ENCODE data around the gene VAT1L.

Gene VAT1L

GRCh38 chr16:77745972-77746371 lies 42.4 kb upstream of the VAT1L start:
- Histone ChIP-seq H3K4me3 (ENCODE audit: severe bottlenecking) (no peak overlapping the region), H3K27me3 (ENCODE audit: insufficient read depth, poor library complexity, severe bottlenecking) (peaks cover 7% of the 10 kb centered on the region), H3K36me3 (ENCODE audit: low read depth) (no peaks in the 10 kb centered on the region), H3K27ac (ENCODE audit: poor library complexity, severe bottlenecking) (no peak overlapping the region), H3K4me1 (ENCODE audit: insufficient read depth, poor library complexity, severe bottlenecking) (no peaks in the 10 kb centered on the region), H3K9me3 (ENCODE audit: severe bottlenecking) (no peaks in the 10 kb centered on the region)
- no peak for TF ChIP-seq CTCF (IDR thresholded peaks at IDR 0.05; ENCODE audit: poor library complexity, severe bottlenecking)
- no peak for DNase-seq (ENCODE audit: low spot score)
- no peak for ATAC-seq (ENCODE audit: low read depth)

- peaks cover 13% of the 10 kb centered on the region for H3K27me3 ChIP-seq (ENCODE audit: insufficient read depth, poor library complexity, severe bottlenecking)
- no peak overlapping the region for H3K4me3 ChIP-seq (ENCODE audit: severe bottlenecking)
- H3K4me1 ChIP-seq (ENCODE audit: insufficient read depth, poor library complexity, severe bottlenecking) = no peaks in the 10 kb centered on the region
- no peak overlapping the region for H3K27ac ChIP-seq (ENCODE audit: poor library complexity, severe bottlenecking)
- H3K36me3 ChIP-seq (ENCODE audit: low read depth) = no peaks in the 10 kb centered on the region
- no peak for DNase-seq (ENCODE audit: low spot score)
- no peak for TF ChIP-seq CTCF (IDR thresholded peaks at IDR 0.05; ENCODE audit: poor library complexity, severe bottlenecking)
- H3K9me3 ChIP-seq (ENCODE audit: severe bottlenecking) = no peaks in the 10 kb centered on the region
- ATAC-seq (ENCODE audit: low read depth) = no peak
These were observed 39.9 kb upstream of the VAT1L start for GRCh38 chr16:77748421-77749005.

- Histone ChIP-seq H3K27ac (ENCODE audit: poor library complexity, severe bottlenecking) (no peak overlapping the region), H3K4me3 (ENCODE audit: severe bottlenecking) (no peak overlapping the region), H3K4me1 (ENCODE audit: insufficient read depth, poor library complexity, severe bottlenecking) (no peaks in the 10 kb centered on the region), H3K36me3 (ENCODE audit: low read depth) (no peaks in the 10 kb centered on the region), H3K27me3 (ENCODE audit: insufficient read depth, poor library complexity, severe bottlenecking) (peaks cover 8% of the 10 kb centered on the region), H3K9me3 (ENCODE audit: severe bottlenecking) (no peaks in the 10 kb centered on the region)
- DNase-seq (ENCODE audit: low spot score) (no peak), ATAC-seq (ENCODE audit: low read depth) (no peak)
- TF ChIP-seq CTCF (IDR thresholded peaks at IDR 0.05; ENCODE audit: poor library complexity, severe bottlenecking) = no peak
These were observed 38.9 kb upstream of the VAT1L start for GRCh38 chr16:77749415-77749814.

GRCh38 chr16:77758046-77758445 lies 30.3 kb upstream of the VAT1L start:
- Histone ChIP-seq H3K9me3 (ENCODE audit: severe bottlenecking) (no peaks in the 10 kb centered on the region), H3K36me3 (ENCODE audit: low read depth) (no peaks in the 10 kb centered on the region), H3K4me1 (ENCODE audit: insufficient read depth, poor library complexity, severe bottlenecking) (no peaks in the 10 kb centered on the region), H3K27me3 (ENCODE audit: insufficient read depth, poor library complexity, severe bottlenecking) (peaks cover 11% of the 10 kb centered on the region), H3K27ac (ENCODE audit: poor library complexity, severe bottlenecking) (no peak overlapping the region), H3K4me3 (ENCODE audit: severe bottlenecking) (no peak overlapping the region)
- ATAC-seq (ENCODE audit: low read depth) = no peak
- no peak for DNase-seq (ENCODE audit: low spot score)
- no peak for TF ChIP-seq CTCF (IDR thresholded peaks at IDR 0.05; ENCODE audit: poor library complexity, severe bottlenecking)

GRCh38 chr16:77758508-77758907 lies 29.9 kb upstream of the VAT1L start:
- H3K9me3 ChIP-seq (ENCODE audit: severe bottlenecking) = no peaks in the 10 kb centered on the region
- no peak for TF ChIP-seq CTCF (IDR thresholded peaks at IDR 0.05; ENCODE audit: poor library complexity, severe bottlenecking)
- H3K4me3 ChIP-seq (ENCODE audit: severe bottlenecking) = no peak overlapping the region
- no peaks in the 10 kb centered on the region for H3K36me3 ChIP-seq (ENCODE audit: low read depth)
- no peak overlapping the region for H3K27ac ChIP-seq (ENCODE audit: poor library complexity, severe bottlenecking)
- H3K4me1 ChIP-seq (ENCODE audit: insufficient read depth, poor library complexity, severe bottlenecking) = no peaks in the 10 kb centered on the region
- H3K27me3 ChIP-seq (ENCODE audit: insufficient read depth, poor library complexity, severe bottlenecking) = peaks cover 11% of the 10 kb centered on the region
- ATAC-seq (ENCODE audit: low read depth) (no peak), DNase-seq (ENCODE audit: low spot score) (no peak)

Measured in RWPE2 (cell line).